Stimulated activated CD4-positive, alpha-beta T cell treated with anti-CD3 and anti-CD28 coated beads, Interleukin-2, amount 100 ng/mL, for 4 hours (primary cell): Measurements from ENCODE around the gene CERS3.
"Not testable (repeated sequence)": the region's sequence is repeated elsewhere in the genome, so short reads cannot be mapped to it uniquely, and the experiment has no call there.

Experiments
- DNase-seq: peaks from one replicate; pipeline ENCODE4 v3.0.0-alpha.2; 2020; ENCODE audit warnings: low read depth

CERS3 gene

DNA sequence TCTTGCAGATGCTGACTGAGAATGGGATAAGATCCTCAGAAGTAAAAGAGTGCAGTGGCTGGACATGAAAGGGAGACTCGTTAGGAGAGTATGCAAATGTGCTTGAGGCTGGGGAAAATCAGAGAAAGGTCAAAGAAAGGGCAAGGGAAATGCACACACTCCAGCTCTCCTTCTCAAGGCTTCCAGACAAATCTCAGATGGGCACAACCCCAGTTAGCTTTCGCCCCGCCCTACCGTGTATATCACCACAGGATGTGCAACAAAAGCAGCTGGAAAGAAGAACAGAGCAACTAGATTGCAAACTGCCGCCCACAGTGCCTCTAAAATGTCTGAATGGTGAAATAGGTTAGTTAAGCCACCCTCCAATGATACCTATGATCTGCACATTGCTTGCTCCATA is 63.9 kb downstream of the CERS3 start:
- no peak for DNase-seq

DNA sequence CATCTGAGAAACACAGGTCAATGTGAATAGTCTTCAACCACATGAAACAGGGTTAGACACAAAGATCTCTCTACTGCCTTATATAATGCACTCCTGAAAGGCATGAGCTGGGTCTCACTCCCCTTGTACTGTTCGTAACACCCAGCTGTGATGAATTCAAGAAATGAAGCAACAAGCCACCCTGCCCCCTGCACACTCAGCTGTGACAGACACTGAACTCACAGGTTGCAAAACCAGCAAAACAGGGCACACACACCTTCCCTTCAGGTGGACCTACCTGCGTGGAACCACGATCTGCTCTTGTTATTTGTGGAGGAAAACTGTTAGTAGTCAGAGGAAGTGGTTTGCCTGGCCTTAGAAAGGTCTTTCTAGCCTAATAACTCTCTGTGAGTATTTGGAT is 64.5 kb downstream of the CERS3 start:
- no peak for DNase-seq

DNA sequence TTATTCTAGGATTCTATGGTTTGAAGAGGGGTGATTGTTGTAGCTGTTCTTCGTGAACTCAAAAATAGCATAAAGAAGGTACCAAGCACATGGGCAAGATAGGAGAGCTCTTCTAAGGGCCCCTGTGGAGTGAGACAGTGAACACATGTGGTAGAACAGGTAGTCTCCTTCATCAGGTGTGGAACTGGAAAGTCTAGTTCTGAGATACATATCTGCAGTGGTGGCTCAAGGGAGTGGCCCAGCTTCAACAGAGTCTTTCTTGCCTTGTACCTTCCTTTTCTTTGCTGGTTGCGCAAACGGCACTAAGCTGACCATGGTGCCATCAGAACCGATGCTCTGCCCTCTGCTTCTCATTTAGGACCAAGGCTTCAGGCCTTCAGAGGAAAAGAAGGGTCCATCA is 65.2 kb downstream of the CERS3 start:
- DNase-seq = no peak

DNA sequence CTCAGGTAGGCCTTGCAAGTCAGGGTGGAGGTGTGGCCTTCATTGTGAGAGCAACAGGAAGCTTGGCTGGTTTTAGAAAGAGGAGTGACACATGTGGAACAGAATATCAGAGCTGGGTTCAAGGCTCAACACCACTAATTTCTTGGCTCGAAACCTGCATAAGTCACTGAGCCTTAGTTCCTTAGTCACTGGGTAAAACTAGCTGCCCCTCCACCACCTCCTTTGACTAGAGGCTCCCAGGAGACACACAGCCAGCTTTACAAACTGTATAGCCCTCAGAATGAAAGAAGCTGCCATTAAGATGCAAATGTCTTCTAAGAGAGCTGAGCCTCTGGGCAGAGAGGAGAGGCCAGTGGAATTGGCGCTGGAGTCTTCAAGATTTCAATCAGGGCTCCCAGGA is 67.7 kb downstream of the CERS3 start:
- DNase-seq = no peak

DNA sequence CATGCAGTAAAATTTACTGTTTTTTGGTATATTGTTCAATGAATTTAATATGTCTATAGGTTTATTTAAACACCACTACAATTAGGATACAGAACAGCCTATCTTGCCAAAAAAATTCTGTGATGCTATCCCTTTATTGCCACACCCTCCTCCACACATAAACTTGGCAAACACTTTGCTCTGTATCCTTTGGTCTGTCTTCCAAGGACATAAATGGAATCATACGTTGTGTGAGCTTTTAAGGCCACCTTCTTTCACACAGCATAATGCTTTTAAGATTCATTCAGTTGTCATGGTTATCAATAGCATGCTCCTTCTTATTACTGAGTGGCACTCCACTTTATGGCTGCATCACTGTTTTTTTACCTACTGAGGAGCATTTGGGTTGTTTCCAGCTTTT is 71.5 kb downstream of the CERS3 start:
- no peak for DNase-seq

DNA sequence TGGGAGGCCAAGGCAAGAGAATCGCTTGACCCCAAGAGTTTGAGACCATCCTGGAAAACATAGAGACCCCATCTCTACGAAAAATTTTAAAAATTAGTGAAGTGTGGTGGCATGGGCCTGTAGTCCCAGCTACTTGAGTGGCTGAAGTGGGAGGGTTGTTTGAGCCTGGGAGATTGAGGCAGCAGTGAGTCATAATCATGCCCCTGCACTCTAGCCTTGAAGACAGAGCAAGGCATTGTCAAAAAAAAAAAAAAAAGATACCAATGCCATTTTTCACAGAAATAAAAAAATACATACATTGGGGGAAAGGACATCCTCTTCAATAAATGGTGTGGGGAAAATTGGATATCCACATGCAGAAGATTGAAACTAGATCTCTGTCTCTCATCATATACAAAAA is 74.6 kb downstream of the CERS3 start:
- no peak for DNase-seq

DNA sequence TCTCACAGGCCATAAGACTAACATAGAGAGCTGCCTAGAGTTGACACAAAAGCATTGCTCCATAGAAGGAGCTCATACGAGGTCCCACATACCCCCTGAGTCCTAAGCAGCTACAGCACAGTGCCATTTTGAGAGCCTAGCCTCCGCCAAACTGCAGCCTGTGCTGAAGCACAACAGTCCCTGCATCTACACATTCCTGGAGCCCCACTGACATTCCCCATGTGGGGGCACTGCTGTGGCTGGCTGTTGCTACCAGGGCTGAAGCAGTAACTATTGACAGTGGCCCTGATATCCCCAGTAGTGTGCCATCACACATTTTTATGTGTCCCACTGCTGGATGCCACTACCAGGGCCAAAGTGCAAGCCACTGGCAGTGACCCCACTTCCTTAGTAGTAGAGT is 80.3 kb downstream of the CERS3 start:
- DNase-seq = no peak

DNA sequence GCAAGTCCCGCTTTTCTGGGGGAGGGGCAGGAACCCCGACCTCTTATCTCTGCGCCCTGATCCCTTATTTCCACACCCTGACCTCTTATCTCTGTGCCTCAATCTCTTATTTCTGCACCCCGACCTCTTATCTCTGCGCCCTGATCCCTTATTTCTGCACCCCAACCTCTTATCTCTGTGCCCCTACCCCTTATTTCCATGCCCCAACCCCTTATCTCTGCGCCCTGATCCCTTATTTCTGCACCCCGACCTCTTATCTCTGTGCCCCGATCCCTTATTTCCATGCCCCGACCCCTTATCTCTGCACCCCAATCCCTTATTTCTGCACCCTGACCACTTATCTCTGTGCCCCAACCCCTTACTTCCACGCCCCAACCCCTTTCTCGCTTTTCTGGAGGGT is 87.7 kb downstream of the CERS3 start:
- not testable (repeated sequence) for DNase-seq

DNA sequence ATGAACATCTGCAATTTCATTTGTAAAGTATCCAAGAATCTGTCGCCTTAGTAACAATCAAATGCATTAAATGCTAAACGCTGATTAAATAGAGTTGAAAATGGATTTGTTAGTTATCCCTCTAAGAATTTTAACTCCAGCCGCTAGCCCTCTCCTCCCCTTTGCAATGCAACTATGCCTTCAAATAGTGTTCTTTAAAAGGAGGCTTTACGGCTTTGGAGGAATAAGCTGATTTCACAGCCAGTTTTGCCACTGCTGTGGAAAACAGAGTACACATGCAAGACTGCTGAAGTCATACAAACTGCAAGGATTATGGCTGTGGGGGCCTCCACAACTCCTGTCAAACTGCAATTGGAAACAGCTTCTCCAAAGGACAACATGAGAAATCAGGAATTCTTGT is 89.2 kb downstream of the CERS3 start:
- DNase-seq = no peak

DNA sequence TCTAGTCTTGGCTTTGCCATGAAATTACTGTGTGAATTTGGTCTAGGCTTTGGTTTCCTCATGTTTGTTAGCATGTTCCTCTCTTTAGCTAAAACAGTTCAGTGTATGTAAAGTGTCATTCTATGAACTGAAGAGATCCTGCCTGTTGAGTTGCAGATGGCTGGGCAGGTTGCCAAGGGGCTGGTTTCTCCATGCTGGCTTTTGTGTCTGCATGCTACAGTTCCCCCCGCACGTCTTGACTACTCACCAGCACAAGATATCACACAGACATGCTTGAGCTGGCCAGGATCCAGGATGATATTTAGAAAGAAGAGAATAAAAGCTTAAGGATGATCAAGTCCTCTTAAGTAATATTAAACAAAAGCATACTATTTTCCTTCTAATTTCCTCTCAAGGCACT is 90.2 kb downstream of the CERS3 start:
- peak; percentile 3 for DNase-seq

DNA sequence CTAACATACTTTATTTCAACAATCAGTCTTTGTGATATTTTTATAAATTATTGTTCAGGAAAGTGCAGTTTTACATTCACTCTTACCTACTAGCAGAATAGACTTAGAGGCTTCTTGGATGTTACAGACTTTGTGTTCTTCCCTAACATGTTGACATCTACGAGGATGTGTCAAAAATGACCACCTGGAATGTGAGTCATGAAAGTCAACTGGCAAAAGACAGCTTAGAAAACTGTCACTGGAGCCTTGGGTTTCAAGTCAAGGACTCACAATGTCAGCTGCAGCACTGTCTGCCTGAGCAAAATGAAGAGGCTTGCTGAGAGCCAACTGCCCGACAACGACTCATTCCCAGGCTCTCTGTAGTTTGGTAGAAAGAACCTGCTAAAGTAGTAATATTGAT is 91.5 kb downstream of the CERS3 start:
- DNase-seq = no peak

DNA sequence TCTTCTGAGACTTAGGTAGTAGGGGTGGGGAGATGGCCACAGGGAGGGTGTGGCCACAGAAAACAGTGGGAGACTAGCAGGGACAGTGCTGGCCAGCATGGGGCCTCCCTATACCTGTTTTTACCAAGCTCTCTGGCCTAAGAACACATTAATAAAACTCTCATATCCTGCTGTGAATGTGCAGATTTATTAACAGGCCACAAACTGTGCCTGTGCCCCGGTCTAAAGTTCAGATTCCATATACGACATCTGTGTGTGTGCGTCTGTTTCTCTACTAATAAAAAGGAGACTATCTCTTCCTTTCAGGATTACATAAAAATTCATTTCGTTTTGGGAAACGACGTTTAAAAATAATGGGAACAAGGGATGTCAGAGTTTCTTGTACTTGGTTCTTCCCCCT is 94.2 kb downstream of the CERS3 start:
- no peak for DNase-seq

DNA sequence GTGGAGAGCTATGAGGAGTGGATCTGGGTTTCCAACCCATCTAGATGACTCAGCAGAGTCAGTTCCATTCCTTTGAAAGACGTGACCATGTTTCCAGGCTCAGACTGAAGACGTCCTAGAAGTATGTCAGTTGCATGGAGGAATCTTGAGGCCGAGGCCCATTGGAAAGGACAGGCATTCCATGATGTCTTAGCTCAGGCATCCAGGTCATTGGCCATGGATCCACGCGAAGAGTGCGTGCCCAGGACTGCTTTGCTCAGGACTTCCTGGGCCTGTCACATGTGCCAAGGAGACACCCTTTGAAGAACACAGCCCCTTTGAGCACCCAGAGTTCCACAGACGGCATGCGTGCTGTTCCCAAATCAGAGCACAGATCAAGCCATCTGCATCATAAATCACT is 94.7 kb downstream of the CERS3 start:
- no peak for DNase-seq

DNA sequence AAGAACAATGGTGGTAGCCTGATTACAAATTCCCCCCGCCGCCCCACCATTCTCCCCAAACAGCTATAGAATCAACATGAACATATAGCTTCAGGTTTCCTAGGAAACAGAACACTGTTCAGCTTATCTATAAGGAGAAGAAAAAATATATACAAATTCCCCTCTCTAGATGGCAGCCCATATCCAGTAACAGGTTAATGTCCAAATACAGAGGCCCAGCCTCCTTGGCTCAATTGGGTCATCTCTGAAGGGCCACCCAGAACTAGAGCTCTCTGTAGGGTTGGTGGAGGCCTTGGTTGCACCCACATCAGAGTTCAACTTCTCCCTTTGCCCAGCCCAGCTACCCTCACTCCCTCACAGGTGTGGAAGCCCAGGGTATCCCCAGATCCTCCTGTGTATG is 95.4 kb downstream of the CERS3 start:
- DNase-seq = no peak

DNA sequence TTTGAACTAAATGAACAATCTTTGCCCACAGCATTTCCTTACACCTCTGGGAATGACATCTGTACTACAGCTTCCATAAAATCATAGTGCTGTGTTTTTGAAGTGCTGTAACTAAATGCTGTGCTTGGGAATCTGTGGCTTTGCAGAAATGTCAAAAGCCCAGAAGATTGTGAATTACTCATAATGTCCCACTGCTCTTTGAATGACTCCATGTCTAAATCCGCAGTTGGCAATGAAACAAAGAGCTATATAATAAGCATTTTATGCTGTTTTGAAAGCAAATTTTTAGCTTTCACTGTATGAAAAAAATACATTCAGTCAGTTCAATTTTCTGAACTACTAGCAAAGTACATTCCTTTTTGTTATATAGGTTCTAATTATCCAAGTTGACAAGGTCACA is 98.3 kb downstream of the CERS3 start:
- no peak for DNase-seq

DNA sequence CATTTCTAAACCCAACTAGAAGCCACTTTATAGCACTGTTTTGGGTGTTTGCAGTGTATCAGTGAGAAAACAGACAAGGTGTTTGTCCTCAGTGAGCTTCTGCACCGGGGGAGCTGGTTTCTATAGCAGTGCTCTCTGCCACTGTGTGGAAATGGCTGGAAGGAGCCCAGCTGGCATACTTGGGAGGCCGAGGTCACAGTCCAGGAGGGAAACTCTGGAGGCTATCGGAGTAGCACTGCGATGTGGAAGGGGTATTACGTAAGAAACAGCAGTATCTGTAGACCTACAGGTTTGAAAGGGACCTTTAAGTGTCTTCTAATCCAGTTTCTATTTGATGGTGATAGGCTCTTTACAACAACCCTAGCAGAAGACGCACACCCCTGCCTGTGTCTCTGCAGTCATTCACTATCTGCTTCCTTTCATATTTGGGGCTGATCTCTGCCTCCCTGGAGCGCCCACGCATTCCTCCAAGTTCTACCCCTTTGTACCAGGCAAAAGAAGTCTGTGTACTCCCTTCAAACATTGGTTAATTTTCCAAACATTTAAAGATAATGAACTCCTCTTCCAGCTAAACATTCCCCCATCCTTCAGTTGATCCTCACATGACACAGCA is 99.5 kb downstream of the CERS3 start:
- DNase-seq = no peak

DNA sequence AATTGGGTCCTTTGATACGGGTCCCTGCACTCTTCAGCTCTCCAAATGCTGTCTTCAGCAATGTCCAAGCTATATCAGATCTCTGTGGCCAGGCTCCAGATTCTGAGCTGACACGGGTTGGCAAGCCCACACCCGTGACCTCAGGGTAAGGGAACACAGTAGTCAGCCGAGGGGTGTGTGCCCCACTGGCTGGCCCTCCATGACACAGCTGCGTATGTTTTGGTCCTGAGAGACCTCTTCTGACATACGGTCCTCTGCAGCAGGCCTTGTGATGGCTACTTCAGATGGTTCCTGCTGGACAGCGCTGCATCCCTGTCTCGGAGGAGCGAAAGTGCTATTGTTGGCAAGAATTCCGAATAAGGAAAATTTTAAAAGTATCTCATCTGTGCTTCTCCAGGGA is 101.8 kb downstream of the CERS3 start:
- DNase-seq = no peak

DNA sequence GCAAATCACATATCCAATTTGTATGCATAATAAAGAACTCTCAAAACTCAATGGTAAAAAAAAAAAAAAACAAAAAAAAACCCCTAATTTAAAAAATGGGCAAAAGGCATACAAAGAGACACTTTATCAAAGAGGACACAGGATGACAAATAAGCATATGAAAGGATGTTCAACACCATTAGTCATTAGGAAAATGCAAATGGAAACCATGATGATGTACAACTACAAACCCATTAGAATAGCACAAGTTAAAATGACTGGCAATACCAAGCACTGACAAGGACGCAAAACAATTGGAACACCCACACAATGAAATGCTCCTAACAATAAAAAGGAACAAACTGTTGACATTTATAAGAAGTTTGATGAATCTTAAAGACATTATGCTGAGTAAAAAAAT is 123.6 kb downstream of the CERS3 start:
- DNase-seq = no peak

DNA sequence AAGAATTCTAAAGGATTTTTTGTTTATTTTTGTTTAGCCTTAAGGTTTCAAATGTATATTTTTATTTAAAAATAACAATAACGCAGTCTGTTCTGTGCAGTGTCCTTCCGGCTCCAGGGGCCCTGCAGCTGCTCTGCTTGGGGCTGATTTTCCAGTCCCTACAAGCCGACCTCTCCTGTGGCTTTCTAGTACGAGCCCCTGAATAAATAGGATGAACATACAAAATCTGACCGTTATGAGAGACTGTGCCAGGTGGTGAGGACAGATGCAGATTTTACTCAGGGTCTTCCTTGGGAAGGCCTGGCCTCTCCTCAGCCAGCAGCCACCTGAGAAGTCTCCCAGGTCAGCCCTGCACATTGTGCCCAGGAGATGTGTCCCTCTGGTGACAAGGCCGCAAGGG is 127.8 kb downstream of the CERS3 start:
- DNase-seq = no peak

DNA sequence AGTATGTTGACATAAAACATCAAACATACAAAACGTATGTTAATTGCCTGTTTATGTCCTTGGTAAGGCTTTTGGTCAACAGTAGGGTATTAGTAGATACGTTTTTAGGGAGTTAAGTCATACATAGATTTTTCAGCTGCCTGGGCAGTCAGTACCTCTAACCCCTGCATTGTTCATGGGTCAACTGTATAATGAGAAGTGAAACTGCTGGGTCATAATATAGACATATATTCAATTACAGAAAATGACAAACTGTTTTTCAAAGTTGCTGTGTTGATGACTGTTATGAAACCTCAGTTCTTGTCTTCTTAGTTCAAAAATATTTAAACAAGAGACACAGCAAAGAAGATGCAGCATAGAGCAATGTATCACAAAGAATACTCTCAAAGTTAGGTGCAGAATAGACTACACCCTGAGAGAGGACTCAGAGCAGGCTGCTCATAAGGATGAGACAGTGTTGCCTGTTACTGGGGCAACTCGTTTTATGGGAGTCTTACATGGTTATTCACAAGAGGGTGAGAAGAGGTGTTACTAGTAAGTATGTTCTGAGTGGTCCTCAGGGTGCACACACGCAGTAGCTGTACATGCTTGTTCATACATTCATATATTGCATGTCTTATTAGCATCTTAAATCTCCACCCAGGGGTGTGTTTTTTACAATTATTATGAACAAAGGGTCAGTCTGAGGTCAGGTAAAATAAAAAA is 133.9 kb downstream of the CERS3 start:
- no peak for DNase-seq

DNA sequence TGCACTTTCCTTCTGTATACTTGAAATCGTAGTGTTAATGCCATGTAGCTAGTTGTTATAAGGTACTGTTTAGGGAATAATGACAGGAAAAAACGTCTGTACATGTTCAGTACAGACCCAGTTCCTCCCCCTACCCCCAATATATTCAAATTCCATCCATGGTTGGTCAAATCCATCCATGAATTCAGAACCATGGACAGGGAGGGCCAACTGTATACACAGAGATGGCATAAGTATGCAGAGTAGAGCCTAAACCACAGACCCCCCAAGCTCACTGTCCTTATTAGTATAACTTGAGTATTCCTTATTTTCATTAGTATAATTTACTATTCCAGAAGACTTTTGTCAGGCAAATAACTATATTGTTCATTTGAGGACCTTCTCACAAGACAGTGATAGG is 135.7 kb downstream of the CERS3 start:
- DNase-seq = no peak

DNA sequence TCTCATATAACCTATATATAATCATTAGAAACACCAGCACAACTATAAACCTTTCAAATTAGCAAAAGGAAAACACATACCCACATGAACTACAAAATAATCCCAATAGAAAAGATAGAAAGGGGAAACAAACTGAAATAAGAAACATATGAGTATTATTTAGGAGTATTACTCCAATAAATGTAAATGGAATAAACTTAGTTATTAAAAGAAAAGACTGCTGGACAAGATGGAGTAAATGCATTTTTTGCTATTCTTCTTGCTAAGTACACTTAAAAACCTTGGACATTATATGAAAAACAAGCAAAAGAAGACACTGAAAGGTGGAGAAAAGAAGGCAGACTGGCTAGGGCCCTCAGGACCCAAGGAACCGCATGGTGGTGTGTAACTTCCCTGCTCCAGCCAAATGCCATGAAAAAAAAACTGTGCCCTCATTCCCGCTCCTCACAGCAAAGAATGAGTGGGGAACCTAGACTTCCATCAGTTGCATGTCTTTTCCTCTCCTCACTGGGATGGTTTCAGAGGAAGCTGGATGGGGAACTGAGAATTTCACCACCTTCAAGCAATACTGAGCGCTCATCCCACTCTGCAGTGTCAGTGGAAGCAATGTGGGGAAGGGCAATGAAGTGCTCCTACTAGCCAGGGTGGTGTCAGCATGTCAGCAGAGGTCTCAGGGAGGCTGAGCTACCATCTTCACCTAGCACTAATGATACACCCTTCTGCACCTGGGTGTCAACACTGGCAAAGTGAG is 143.3 kb downstream of the CERS3 start:
- no peak for DNase-seq

DNA sequence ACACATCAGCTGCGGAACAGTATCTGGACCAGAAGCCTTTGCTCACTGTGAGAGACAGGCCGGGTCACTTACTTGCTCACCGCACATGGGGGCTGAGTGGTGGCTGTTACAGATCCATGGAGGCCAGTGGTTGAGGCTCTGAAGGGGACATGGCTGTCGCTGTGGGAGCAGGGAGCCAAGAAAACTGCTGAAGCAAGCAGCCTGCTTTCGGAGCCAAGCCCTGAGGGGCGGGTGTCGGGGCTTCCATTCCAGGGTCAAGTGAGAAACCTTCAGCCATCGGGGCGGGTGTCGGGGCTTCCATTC is 144.7 kb downstream of the CERS3 start:
- DNase-seq = no peak
